ENCODE results near the gene OSTN.

DNA sequence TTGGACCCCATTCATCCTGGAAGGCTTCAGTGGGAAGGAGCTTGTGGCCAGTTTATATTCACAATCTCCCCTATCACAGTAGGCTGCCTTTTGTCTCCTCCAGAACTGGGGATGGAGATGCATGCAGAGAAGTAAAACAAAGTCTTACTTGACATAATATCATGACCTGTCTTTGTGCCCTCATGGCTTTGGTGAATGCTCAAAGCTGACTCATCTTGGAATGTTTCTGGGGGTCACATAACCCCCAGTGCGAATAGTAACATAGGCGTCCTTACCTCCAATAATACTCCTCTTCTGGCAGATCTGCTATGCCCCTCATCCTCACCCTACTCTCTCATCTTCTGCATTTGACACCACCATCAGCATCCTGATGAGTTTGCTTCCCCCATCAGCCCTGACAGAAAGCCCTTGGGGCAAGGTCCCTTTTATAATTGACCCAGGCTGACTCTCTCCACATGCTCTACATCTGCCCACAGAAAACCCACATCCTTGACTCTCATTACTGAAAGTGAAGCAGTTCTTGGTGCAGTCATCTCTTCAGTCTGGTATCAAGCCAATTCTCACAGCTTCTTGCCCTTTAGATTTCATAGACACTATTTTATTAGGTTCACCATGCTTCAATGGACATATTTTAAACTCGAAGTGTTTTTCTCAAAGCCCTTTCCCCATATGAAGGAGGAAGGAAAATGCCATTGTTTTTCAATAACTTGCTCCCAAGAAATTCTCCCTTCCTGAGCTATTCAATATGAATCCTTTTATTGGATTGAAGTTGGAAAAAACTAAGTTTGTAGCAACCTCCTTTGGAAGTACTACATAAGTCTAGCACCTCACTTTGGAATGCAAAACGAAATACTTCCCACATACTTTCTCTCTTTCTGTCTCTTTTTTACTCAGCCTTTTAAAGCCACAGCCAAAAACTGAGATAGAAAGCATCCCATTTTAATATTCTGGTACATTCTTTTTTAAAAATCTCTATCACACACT lies 36.6 kb downstream of the OSTN start:
- TF ChIP-seq CTCF (IDR thresholded peaks at IDR 0.05) (no peak), ZFX (IDR thresholded peaks at IDR 0.05; ENCODE audit: borderline replicate concordance) (no peak)
